GM13977 (cell line): Measurements from ENCODE around the gene CAPN13.

ENCODE experiments used
- DNase-seq: peaks from one replicate; pipeline ENCODE4 v3.0.0; 2012; ENCODE audit warnings: low spot score
- CTCF ChIP-seq: IDR thresholded peaks from 2 replicates; pipeline ENCODE4 v1.5.1; 2012; ENCODE audit warnings: mild to moderate bottlenecking, control low read depth; ENCODE audit not compliant: insufficient read depth; ENCODE audit errors: extremely low read depth, missing control alignments
- in situ Hi-C: fragments of 300-500 bp; cut with MboI; formaldehyde crosslinking; loops from one replicate; pipeline ENCODE4 v1.12.0; 2022; ENCODE audit warnings: low sequenced_read_pairs, low pct_unique_long_range_greater_than_20kb, mixed read lengths, inconsistent platforms; ENCODE audit not compliant: unreplicated experiment

The CAPN13 gene

GRCh38 chr2:30716123-30716900 lies 90.9 kb downstream of the CAPN13 start:
- DNase-seq: no peak

GRCh38 chr2:30714811-30715709 lies 92.2 kb downstream of the CAPN13 start:
- no peak for TF ChIP-seq CTCF
- in situ Hi-C loops: loop anchor here (25.0 kb wide), 1 partner anchor 447 kb away; no protein-coding TSS in a partner anchor
- no peak for DNase-seq

More at GRCh38 chr2:30716123-30716900, 90.9 kb downstream of the CAPN13 start:
- in situ Hi-C loops: loop anchor here (25.0 kb wide), 1 partner anchor 446 kb away; no protein-coding TSS in a partner anchor
- no peak for TF ChIP-seq CTCF

- in situ Hi-C loops: loop anchor here (25.0 kb wide), 1 partner anchor 449 kb away; no protein-coding TSS in a partner anchor
- DNase-seq: no peak
- TF ChIP-seq CTCF: no peak
Measured at GRCh38 chr2:30713698-30714097, 93.5 kb downstream of the CAPN13 start.

- in situ Hi-C loops: loop anchor here (25.0 kb wide), 1 partner anchor 451 kb away; no protein-coding TSS in a partner anchor
- peak; percentile 79 for DNase-seq
- peak; percentile 100 for TF ChIP-seq CTCF
Measured at GRCh38 chr2:30711646-30712085, 95.6 kb downstream of the CAPN13 start.

GRCh38 chr2:30710461-30710860 lies 96.8 kb downstream of the CAPN13 start:
- DNase-seq: no peak
- TF ChIP-seq CTCF: no peak
- in situ Hi-C loops: loop anchor here (25.0 kb wide), 1 partner anchor 452 kb away; no protein-coding TSS in a partner anchor

DNA sequence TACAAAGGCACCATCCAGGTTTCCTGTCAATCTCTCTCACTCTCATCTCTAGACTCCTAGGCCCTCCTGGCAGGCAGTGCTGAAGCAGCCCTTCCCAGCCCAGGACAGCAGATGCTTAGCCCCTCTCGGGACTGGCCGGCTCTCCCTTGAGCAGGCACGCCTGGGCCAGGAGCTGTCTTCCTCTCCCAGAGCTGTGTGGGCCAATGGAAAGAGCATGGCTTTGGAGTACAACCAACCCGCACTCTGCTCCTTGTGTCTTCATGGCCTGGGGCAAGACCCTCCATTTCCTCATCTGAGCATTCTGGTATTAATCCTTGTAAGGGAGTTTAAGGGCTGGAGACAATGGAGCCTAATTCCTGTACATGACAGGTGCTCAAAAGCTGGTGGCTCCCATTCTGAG lies 97.2 kb downstream of the CAPN13 start:
- DNase-seq: no peak
- TF ChIP-seq CTCF: no peak
- in situ Hi-C loops: loop anchor here (25.0 kb wide), 1 partner anchor 452 kb away; no protein-coding TSS in a partner anchor
